GM18519 (cell line): ENCODE measurements around the gene IL1R2.
"Not testable (repeated sequence)": the region's sequence is repeated elsewhere in the genome, so short reads cannot be mapped to it uniquely, and the experiment has no call there.

Experiments
- ATAC-seq: cut with Tn5 transposase; IDR thresholded peaks from one replicate; pipeline ENCODE4 v1.9.1; 2021; ENCODE audit warnings: mild to moderate bottlenecking, moderate library complexity; ENCODE audit not compliant: unreplicated experiment, low FRiP score

IL1R2 gene

DNA sequence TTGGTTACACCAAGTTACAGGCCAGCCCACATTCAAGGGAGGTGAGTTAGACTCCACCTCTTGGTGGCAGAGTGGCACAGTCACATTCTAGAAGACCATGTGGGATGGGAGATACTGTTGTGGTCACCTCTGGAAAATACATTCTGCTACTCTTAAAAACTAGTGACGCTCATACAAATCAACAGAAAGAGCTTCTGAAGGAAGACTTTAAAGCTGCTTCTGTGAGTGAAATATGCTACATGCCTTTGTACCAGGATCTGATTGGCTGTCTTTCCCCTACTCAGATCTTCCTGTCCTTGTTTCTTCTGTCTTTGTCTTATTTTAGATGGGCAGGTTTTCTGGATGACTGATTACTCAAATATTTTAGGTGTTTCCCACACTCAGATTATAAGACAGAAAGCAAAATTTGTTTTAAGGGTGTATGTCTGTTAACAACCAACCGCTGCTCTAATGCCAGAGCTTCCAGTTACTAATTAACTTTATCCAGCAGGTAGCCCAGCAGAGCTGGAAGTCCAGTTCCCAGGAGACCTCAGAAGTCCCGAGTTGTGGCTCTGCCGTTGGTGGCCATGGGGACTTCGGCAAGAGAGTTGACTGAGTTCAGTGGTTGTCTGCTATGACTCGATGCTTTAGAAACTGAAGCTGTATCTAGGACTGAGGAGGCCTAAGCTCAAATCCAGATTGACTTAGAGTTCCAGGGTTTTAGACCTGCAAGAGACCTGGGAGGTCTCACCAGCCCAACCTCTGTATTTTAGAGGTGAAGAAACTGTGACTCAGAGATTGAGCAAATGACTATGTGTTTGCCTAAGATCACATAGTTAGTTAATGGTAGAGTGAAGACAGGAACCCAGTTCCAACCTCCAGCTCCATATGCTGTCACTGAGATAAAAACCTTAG lies 7.4 kb downstream of the IL1R2 start:
- no peak for ATAC-seq

- no peak for ATAC-seq
Observed at GRCh38 chr2:102000012-102000411, 8.3 kb downstream of the IL1R2 start.

GRCh38 chr2:102000813-102001766 lies 9.3 kb downstream of the IL1R2 start:
- no peak for ATAC-seq

DNA sequence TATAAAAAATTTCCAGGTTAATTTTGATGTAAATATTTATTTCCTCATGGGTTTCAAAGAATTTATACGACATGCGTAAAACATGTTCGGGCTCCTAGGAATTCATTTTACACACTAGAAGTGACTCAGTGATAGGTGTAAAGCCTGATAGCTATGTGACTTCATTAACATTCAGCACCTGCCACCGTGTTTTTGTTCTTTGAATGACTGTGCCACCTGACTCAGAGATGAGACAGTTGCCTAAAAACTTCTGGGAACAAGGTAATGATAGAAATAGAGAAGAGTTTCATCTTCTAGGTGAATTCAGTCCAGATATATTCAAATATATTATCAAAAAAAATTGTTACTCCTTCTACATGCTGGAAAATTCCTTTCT lies 10.0 kb downstream of the IL1R2 start:
- no peak for ATAC-seq

DNA sequence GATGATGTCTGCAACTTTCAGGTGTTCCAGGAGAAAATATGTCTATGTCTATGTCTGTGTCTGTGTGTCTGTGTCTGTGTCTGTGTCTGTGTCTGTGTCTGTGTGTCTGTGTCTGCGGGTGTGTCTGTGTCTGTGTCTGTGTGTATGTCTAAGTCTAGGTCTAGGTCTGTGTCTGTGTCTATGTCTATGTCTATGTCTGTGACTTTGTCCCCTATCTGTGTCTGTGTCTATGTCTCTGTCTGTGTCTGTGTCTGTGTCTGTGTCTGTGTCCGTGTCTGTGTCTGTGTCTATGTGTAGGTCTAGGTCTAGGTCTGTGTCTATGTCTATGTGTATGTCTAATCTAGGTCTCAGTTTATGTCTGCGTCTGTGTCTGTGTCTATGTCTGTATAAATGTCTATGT lies 10.5 kb downstream of the IL1R2 start:
- no peak for ATAC-seq

- ATAC-seq: not testable (repeated sequence)
Observed at GRCh38 chr2:102002909-102003308, 11.1 kb downstream of the IL1R2 start.

DNA sequence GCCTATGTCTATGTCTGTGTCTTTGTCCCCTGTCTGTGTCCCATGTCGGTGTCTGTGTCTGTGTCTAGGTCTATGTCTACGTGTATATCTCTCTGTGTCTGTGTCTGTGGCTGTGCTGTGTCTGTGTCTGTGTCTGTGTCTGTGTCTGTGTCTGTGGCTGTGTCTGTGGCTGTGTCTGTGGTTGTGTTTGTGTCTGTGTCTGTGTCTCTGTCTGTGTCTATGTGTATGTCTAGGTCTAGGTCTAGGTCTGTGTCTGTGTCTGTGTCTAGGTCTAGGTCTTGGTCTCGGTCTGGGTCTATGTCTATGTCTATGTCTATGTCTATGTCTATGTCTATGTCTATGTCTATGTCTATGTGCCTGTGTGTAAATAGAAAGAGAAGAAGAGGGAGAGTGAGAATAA lies 11.9 kb downstream of the IL1R2 start:
- no peak for ATAC-seq

GRCh38 chr2:102004581-102004980 lies 12.8 kb downstream of the IL1R2 start:
- ATAC-seq: no peak

DNA sequence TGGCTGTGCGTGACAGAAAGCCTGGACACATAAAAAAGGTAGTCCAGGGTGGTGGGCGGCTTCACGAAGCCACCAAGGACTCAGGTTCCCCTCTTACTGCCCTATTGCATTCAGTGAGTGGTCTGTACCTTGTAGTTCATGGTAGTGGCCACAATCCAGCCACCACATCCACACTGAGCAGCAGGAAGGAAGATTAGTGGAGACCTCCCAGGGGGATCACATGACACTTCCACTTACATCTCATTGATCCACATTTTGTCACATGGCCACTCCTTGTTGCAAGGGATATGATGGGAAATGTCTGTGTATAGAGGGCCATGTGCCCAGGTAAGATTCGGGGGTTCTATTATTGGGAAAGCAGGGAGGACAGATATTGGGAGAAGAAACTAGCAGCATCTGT lies 13.7 kb downstream of the IL1R2 start:
- ATAC-seq: no peak

GRCh38 chr2:102005989-102006885 lies 14.5 kb downstream of the IL1R2 start:
- no peak for ATAC-seq

DNA sequence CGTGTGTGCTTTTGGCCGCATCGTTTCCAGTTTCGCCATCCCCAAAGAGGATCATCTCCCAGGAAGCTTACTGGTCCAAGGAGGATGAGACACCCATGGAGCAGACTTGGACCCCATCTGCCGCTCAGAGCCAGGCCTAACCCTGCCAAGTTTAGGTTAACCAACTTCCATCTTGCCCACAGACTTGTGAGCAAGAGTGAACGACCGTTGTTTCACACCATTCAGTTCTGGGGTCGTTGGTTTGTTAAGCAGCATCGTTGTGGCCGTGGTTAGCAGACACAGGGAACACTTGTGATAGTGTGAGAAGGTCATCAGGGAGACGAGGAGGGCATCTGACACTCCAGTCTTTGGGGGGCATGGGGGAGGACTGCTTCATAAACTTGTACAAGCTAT lies 15.1 kb downstream of the IL1R2 start:
- ATAC-seq: no peak

DNA sequence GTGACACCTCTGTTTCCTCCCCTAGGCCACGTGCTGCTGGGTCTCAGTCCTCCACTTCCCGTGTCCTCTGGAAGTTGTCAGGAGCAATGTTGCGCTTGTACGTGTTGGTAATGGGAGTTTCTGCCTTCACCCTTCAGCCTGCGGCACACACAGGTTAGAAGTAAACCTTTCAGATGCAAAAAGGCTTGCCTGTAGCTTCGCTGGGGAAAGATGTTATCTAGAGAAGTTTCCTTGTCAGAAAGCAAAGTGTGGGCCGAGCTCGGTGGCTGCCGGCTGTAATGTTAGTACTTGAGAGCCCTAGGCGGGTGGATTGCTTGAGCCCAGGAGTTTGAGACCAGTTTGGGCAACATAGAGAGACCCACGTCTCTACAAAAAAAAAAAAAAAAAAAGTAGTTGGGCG lies 16.7 kb downstream of the IL1R2 start:
- no peak for ATAC-seq

DNA sequence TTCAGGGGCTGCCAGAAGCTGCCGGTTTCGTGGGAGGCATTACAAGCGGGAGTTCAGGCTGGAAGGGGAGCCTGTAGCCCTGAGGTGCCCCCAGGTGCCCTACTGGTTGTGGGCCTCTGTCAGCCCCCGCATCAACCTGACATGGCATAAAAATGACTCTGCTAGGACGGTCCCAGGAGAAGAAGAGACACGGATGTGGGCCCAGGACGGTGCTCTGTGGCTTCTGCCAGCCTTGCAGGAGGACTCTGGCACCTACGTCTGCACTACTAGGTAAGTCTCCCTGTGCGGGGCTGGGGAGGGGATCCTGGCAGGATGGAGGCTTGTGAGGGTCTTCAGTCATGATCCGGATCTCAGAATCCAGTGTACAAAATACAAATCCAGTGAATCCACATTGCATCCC lies 17.8 kb downstream of the IL1R2 start:
- ATAC-seq: no peak

GRCh38 chr2:102010902-102011301 lies 19.1 kb downstream of the IL1R2 start:
- no peak for ATAC-seq

GRCh38 chr2:102012061-102012614 lies 20.4 kb downstream of the IL1R2 start:
- ATAC-seq: no peak

DNA sequence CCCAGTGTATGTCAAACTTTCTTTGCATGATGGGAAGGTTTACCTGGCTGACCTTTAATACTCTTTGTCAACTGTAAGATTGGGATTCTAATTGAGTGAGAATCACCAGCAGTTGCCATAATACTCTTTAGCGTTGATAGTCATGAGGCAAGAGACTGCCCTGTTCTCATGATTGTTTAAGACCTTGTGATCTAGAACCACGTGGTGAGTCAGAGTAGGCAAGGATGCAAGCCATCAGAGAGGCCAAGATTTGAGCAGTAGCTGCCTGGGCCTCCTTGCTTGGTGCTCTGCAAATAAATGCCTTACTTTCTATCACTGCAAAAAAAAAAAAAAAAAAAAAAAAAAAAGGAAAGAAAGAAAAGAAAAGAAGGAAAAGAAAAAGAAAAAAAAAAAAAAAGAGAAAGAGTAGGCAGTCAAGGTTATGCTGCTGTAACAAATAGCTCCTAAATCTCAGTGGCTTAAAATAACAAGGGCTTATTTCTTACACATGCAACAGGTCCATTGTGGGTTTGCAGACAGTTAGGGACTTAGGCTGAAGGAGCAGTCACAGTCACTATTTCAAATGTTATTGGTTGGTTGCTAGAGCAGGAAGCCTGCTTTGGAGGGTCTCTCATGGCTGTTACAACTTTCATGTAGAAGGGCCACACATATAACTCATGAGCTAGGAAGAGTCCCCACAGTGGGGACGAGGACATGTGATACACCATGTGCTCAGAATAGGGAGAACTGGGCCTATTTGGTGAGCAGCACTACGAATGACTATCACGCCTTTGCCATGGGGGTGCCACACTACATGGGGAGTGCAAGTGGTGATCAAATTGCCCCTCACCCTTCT lies 21.7 kb downstream of the IL1R2 start:
- no peak for ATAC-seq

- no peak for ATAC-seq
Observed at GRCh38 chr2:102014041-102014345, 22.2 kb downstream of the IL1R2 start.

DNA sequence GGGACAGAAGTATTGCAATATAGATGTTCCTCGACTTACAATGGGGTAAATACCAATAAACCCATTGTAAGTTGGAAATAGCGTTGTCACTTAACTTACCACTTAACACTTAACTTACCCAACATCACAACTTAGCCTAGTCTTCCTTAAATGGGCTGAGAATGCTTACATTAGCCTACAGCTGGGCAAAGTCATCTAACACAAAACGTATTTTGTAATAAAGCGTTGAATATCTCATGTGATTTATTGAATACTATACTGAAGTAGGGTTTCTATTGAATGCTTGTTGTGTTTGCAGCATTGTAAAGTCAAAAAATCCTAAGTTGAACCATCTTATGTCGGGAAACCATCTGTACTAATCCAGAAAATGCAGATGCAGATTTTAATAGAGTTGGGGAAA lies 23.6 kb downstream of the IL1R2 start:
- no peak for ATAC-seq

DNA sequence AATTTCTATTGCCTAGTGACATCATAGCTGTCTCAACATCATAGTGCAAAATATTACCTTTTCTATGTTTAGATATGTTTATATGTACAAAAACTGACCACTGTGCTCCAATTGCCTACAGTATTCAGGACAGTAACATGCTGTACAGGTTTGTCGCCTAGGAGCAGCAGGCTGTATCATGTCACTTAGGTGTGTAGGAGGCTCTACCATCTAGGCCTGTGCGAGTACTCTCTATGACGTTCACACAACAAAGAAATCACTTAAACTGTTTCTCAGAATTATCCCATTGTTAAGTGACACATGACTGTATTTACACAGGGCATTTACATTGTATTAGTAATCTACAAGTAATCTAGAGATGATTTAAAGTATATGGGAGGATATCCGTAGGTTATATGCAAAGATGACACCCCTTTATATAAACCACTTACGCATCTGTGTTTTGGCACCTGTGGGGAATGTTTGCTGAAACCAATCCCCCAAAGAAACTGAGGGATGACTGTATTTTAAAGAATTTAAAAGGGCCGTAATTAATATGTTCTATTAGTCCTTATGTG lies 24.7 kb downstream of the IL1R2 start:
- no peak for ATAC-seq
